ENCODE data around the gene LIPE.

DNA sequence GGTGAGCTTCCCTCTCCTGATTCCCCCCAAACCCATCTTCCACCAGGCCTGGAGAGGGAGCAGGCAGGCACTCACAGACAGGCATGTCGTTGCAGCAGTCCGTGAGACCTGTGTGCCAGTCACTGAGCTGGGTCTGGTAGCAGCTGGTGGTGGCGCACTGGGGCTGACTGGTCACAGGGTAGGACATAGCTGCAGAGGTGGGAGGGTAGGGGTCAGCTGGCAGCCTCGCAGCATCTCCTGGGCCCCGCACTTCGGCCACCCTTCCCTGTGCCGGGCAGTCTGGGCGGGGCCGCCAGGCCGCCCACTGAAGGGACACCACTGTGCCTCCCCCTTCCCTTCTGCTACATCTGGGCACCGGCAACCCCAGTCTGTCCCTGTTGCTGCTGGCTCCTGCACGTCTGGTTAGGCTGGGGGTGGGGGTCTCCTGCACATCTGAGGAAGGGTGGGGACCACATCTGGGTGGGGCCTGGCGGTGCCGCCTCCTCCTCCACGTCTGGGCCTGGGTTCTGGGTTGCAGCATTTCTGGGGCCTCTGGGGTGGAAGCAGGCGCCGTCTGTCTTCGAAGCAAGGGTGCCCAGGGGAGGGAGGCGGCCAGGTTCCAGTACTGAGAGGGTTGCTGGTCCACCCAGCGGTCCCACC lies 38.2 kb downstream of the LIPE start:
- TF ChIP-seq, protein P1, sequence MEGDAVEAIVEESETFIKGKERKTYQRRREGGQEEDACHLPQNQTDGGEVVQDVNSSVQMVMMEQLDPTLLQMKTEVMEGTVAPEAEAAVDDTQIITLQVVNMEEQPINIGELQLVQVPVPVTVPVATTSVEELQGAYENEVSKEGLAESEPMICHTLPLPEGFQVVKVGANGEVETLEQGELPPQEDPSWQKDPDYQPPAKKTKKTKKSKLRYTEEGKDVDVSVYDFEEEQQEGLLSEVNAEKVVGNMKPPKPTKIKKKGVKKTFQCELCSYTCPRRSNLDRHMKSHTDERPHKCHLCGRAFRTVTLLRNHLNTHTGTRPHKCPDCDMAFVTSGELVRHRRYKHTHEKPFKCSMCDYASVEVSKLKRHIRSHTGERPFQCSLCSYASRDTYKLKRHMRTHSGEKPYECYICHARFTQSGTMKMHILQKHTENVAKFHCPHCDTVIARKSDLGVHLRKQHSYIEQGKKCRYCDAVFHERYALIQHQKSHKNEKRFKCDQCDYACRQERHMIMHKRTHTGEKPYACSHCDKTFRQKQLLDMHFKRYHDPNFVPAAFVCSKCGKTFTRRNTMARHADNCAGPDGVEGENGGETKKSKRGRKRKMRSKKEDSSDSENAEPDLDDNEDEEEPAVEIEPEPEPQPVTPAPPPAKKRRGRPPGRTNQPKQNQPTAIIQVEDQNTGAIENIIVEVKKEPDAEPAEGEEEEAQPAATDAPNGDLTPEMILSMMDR (IDR thresholded peaks at IDR 0.05): no peak
- no peak for TF ChIP-seq POLR2AphosphoS5 (IDR thresholded peaks at IDR 0.05)
